ENCODE results near the gene PHF2. TPM values are rescaled to one million over a fixed set of nuclear protein-coding genes. Genes with fewer than 3 reads are reported as not detected.

PHF2 gene
- total RNA-seq, 1 experiment from 2014 or later = 18.9 TPM

DNA sequence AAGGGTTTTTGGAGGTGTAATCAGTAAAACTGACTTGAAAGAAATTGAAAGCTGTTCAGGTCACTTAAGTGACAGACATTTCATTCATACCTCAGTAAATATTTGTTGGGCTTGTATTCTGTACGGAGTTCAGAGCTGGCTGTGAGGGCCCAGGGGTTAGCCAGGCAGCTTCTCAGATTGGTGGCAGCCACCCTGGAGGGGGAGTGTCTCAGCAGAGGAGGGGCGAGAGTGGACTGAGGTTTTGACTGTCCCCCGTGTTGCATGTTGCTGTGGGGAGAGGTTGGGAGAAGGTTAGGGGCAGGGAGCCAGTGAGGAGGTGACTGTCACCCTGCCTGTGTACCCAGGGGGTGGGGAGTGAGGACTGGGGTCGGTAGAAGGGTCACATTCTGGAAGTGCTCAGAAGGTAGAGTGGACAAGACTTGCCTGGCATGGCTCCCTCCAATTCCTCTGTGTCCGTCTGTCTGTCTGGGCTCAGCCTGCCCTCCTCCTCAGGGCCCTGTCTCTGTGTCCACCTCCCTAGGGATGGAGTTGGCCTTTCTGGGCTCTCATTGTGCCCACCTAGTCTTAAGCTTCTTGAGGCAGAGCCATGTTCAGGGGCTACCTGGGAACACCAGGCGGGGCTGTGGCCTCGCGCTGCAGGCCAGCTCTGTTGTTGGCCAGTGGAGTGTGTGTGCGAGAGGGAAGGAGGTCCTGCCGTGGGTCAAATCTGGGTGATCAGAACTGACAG lies 4.4 kb downstream of the PHF2 start:
- CTCF ChIA-PET = interaction anchor here (0.5 to 2.7 kb wide), 4 partner anchors 10 to 382 kb away, joined by 3 to 8 read pairs (median 4); no protein-coding TSS in a partner anchor
- intact Hi-C loops (cut with micrococcal nuclease) = no loop called here
- POLR2A ChIA-PET = no interaction called here

DNA sequence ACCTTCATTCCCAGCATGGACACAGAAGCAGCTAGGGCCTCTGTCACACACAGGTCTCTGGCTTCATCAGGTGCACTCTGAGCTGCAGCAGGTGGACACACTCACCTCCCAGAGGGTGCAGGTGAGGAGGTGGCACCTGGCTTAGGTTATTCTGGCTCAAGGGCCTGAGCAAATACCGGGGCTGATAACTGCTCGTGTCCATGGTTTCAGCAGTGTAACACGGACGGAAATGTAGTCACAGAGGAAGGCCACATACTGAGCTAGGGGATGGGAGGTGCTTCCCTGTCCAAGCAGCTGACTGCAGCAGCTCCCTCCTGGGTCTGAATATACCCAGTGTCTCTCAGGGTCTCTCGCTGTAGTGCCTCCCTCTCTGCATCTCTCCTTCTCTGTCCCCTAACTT lies 5.7 kb downstream of the PHF2 start:
- CTCF ChIA-PET = interaction anchor here (2.7 kb wide), 1 partner anchor 16 kb away, joined by 8 read pairs; no protein-coding TSS in a partner anchor
- H3K36me3 Mint-ChIP-seq (ENCODE audit: insufficient read depth, unreplicated experiment) = peaks cover 4% of the 10 kb centered on the region
- TF ChIP-seq, protein P1, sequence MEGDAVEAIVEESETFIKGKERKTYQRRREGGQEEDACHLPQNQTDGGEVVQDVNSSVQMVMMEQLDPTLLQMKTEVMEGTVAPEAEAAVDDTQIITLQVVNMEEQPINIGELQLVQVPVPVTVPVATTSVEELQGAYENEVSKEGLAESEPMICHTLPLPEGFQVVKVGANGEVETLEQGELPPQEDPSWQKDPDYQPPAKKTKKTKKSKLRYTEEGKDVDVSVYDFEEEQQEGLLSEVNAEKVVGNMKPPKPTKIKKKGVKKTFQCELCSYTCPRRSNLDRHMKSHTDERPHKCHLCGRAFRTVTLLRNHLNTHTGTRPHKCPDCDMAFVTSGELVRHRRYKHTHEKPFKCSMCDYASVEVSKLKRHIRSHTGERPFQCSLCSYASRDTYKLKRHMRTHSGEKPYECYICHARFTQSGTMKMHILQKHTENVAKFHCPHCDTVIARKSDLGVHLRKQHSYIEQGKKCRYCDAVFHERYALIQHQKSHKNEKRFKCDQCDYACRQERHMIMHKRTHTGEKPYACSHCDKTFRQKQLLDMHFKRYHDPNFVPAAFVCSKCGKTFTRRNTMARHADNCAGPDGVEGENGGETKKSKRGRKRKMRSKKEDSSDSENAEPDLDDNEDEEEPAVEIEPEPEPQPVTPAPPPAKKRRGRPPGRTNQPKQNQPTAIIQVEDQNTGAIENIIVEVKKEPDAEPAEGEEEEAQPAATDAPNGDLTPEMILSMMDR (IDR thresholded peaks at IDR 0.05; ENCODE audit: unreplicated experiment) = no peak
- H3K9me3 Mint-ChIP-seq (ENCODE audit: unreplicated experiment) = peaks cover 7% of the 10 kb centered on the region
- no peak overlapping the region for H3K27ac Mint-ChIP-seq (ENCODE audit: low read depth, unreplicated experiment)
- H3K4me3 Mint-ChIP-seq (ENCODE audit: unreplicated experiment) = no peak overlapping the region
- no peak for DNase-seq (ENCODE audit: unreplicated experiment)
- no TSS peak for BruUV-seq (replicated peaks)
- intact Hi-C loops (cut with micrococcal nuclease) = no loop called here
- no peaks in the 10 kb centered on the region for H3K27me3 Mint-ChIP-seq (ENCODE audit: insufficient read depth, unreplicated experiment)
- H3K4me1 Mint-ChIP-seq (ENCODE audit: insufficient read depth, unreplicated experiment) = peaks cover 17% of the 10 kb centered on the region
- POLR2A ChIA-PET = interaction anchor here (0.7 kb wide), 1 partner anchor 15 kb away, joined by 3 read pairs; no protein-coding TSS in a partner anchor

More for the DNA sequence above, 4.4 kb downstream of the PHF2 start:
- no TSS peak for BruUV-seq (replicated peaks)
- Mint-ChIP-seq H3K27ac (ENCODE audit: low read depth, unreplicated experiment) (no peak overlapping the region), H3K4me1 (ENCODE audit: insufficient read depth, unreplicated experiment) (peaks cover 15% of the 10 kb centered on the region), H3K27me3 (ENCODE audit: insufficient read depth, unreplicated experiment) (no peaks in the 10 kb centered on the region), H3K9me3 (ENCODE audit: unreplicated experiment) (peaks cover 7% of the 10 kb centered on the region), H3K36me3 (ENCODE audit: insufficient read depth, unreplicated experiment) (no peaks in the 10 kb centered on the region), H3K4me3 (ENCODE audit: unreplicated experiment) (no peak overlapping the region)
- TF ChIP-seq, protein P1 (IDR thresholded peaks at IDR 0.05; ENCODE audit: unreplicated experiment) = no peak
- DNase-seq (ENCODE audit: unreplicated experiment) = no peak

DNA sequence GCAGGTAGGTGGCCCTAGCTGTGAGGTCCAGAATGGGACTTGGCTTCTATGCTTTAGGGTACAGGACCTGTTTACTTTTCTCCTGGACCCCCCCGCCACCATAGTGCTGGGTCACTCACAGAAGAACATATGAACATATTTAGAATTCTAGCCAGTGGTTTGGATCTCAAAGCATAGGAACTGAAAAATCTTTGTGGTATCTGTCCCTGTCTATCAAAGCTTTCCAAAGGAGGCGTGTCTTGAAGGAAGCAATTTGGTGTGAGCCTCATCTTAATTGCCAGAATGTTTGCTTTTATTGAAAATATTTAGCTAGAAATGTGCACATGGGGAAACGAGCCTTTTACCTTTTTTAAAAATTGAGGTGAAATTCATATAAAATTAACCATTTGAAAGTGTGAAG lies 6.2 kb downstream of the PHF2 start:
- CTCF ChIA-PET = interaction anchor here (2.7 kb wide), 1 partner anchor 16 kb away, joined by 8 read pairs; no protein-coding TSS in a partner anchor
- H3K27ac Mint-ChIP-seq (ENCODE audit: low read depth, unreplicated experiment) = no peak overlapping the region
- H3K27me3 Mint-ChIP-seq (ENCODE audit: insufficient read depth, unreplicated experiment) = no peaks in the 10 kb centered on the region
- H3K36me3 Mint-ChIP-seq (ENCODE audit: insufficient read depth, unreplicated experiment) = peaks cover 5% of the 10 kb centered on the region
- POLR2A ChIA-PET = no interaction called here
- TF ChIP-seq, protein P1 (IDR thresholded peaks at IDR 0.05; ENCODE audit: unreplicated experiment) = no peak
- no TSS peak for BruUV-seq (replicated peaks)
- peaks cover 21% of the 10 kb centered on the region for H3K4me1 Mint-ChIP-seq (ENCODE audit: insufficient read depth, unreplicated experiment)
- DNase-seq (ENCODE audit: unreplicated experiment) = no peak
- intact Hi-C loops (cut with micrococcal nuclease) = no loop called here
- peaks cover 7% of the 10 kb centered on the region for H3K9me3 Mint-ChIP-seq (ENCODE audit: unreplicated experiment)
- no peak overlapping the region for H3K4me3 Mint-ChIP-seq (ENCODE audit: unreplicated experiment)

DNA sequence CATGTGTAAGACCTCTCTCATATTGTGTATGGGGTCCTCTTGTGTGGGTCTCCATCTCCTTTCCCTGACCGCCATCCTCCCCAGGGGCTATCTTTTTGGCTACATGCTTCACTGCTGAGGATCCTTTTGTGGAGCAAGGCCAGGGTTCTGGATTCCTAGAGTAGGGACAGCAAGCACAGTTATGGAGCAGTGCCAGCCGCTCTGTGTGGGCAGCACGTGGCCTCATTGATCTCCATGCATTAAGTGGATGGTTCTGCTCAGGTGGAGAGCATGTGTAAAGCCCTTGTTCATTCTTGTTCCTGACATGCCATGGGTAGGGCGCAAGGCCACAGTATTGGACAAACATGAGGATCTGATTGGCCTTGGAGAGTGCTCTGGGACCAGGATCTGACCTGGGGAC lies 8.9 kb downstream of the PHF2 start:
- CTCF ChIA-PET = no interaction called here
- intact Hi-C loops (cut with micrococcal nuclease) = no loop called here

More for the DNA sequence above, 8.9 kb downstream of the PHF2 start:
- BruUV-seq (replicated peaks) = no TSS peak
- Mint-ChIP-seq H3K27me3 (ENCODE audit: insufficient read depth, unreplicated experiment) (no peaks in the 10 kb centered on the region), H3K4me1 (ENCODE audit: insufficient read depth, unreplicated experiment) (peaks cover 15% of the 10 kb centered on the region), H3K36me3 (ENCODE audit: insufficient read depth, unreplicated experiment) (peaks cover 10% of the 10 kb centered on the region), H3K27ac (ENCODE audit: low read depth, unreplicated experiment) (no peak overlapping the region), H3K4me3 (ENCODE audit: unreplicated experiment) (no peak overlapping the region), H3K9me3 (ENCODE audit: unreplicated experiment) (peaks cover 7% of the 10 kb centered on the region)
- POLR2A ChIA-PET = interaction anchor here (0.7 kb wide), 1 partner anchor 525 kb away, joined by 3 read pairs; no protein-coding TSS in a partner anchor
- DNase-seq (ENCODE audit: unreplicated experiment) = no peak
- TF ChIP-seq, protein P1 (IDR thresholded peaks at IDR 0.05; ENCODE audit: unreplicated experiment) = no peak

Measured in MCF 10A (cell line).